SK-N-SH treated with all-trans-retinoic acid at 6 μM for 48 hours (cell line): ENCODE data around the gene DDX27.
A peak's percentile ranks its signal among the peaks of the same experiment; 100 is the strongest.
"Not testable (repeated sequence)": the region's sequence is repeated elsewhere in the genome, so short reads cannot be mapped to it uniquely, and the experiment has no call there.

Experiments used
- ATAC-seq: fragments of 200-7000 bp; cut with Tn5 transposase; 3 replicates; pipeline ENCODE4 v1.9.1; 2020; ENCODE audit warnings: mild to moderate bottlenecking, moderate library complexity
- ARNTL ChIP-seq: fragments of 450-650 bp; formaldehyde crosslinking; IDR thresholded peaks from 2 replicates; pipeline ENCODE4 v1.5.0; 2020; ENCODE audit warnings: low read depth, mild to moderate bottlenecking, moderate library complexity, borderline replicate concordance
- BACH2 ChIP-seq: fragments of 250-450 bp; sonication (Bioruptor Pico); IDR thresholded peaks from 2 replicates; pipeline ENCODE4 v1.9.0; 2021; ENCODE audit warnings: mild to moderate bottlenecking, borderline replicate concordance
- CSDC2 ChIP-seq: fragments of 250-450 bp; sonication (Bioruptor Pico); IDR thresholded peaks from 2 replicates; pipeline ENCODE4 v1.5.0; 2020; ENCODE audit warnings: mild to moderate bottlenecking, moderate library complexity
- GLIS3 ChIP-seq: fragments of 250-450 bp; sonication (Bioruptor Pico); IDR thresholded peaks from 2 replicates; pipeline ENCODE4 v1.5.0; 2020; ENCODE audit warnings: mild to moderate bottlenecking, moderate library complexity
- ISL1 ChIP-seq: fragments of 250-450 bp; sonication (Bioruptor Pico); IDR thresholded peaks from 2 replicates; pipeline ENCODE4 v2.1.2; 2022; ENCODE audit warnings: mild to moderate bottlenecking, moderate library complexity
- PATZ1 ChIP-seq: fragments of 250-450 bp; sonication (Bioruptor Pico); IDR thresholded peaks from 2 replicates; pipeline ENCODE4 v1.8.0; 2020; ENCODE audit warnings: mild to moderate bottlenecking, moderate library complexity, borderline replicate concordance
- PPARA ChIP-seq: fragments of 250-450 bp; sonication (Bioruptor Pico); IDR thresholded peaks from 2 replicates; pipeline ENCODE4 v1.5.0; 2020; ENCODE audit warnings: mild to moderate bottlenecking, borderline replicate concordance
- RARB ChIP-seq: fragments of 250-450 bp; sonication (Bioruptor Pico); IDR thresholded peaks from 2 replicates; pipeline ENCODE4 v1.8.0; 2021; ENCODE audit warnings: mild to moderate bottlenecking, moderate library complexity
- SNAI2 ChIP-seq: fragments of 250-450 bp; sonication (Bioruptor Pico); IDR thresholded peaks from 2 replicates; pipeline ENCODE4 v1.5.0; 2020; ENCODE audit warnings: mild to moderate bottlenecking, moderate library complexity
- TCF4 ChIP-seq: fragments of 250-450 bp; sonication (Bioruptor Pico); IDR thresholded peaks from 2 replicates; pipeline ENCODE4 v1.8.0; 2021; ENCODE audit warnings: mild to moderate bottlenecking, moderate library complexity, borderline replicate concordance
- TOX ChIP-seq: fragments of 250-450 bp; sonication (Bioruptor Pico); IDR thresholded peaks from 2 replicates; pipeline ENCODE4 v1.8.0; 2021; ENCODE audit warnings: mild to moderate bottlenecking, moderate library complexity, borderline replicate concordance
- ZC3H10 ChIP-seq: fragments of 250-450 bp; sonication (Bioruptor Pico); IDR thresholded peaks from 2 replicates; pipeline ENCODE4 v1.5.1; 2021; ENCODE audit warnings: mild to moderate bottlenecking, moderate library complexity
- ZFP3 ChIP-seq: fragments of 250-450 bp; sonication (Bioruptor Pico); IDR thresholded peaks from 2 replicates; pipeline ENCODE4 v1.5.0; 2020; ENCODE audit warnings: mild to moderate bottlenecking, moderate library complexity
- ZNF565 ChIP-seq: fragments of 450-650 bp; formaldehyde crosslinking; conservative IDR thresholded peaks from 2 replicates; pipeline ENCODE4 v1.5.0; 2020; ENCODE audit warnings: low read depth, mild to moderate bottlenecking, moderate library complexity
- ZNF70 ChIP-seq: fragments of 450-650 bp; formaldehyde crosslinking; IDR thresholded peaks from 2 replicates; pipeline ENCODE4 v1.5.0; 2020; ENCODE audit warnings: mild to moderate bottlenecking, moderate library complexity
- ZNF8 ChIP-seq: fragments of 450-650 bp; formaldehyde crosslinking; IDR thresholded peaks from 2 replicates; pipeline ENCODE4 v1.5.0; 2020; ENCODE audit warnings: mild to moderate bottlenecking, moderate library complexity
- TF ChIP-seq, protein P1 (sequence below): fragments of 250-450 bp; sonication (Bioruptor Pico); IDR thresholded peaks from 2 replicates; pipeline ENCODE4 v1.5.1; 2020; ENCODE audit warnings: low read depth, mild to moderate bottlenecking, moderate library complexity
- TF ChIP-seq, protein P2 (sequence below): fragments of 250-450 bp; sonication (Bioruptor Pico); IDR thresholded peaks from 2 replicates; pipeline ENCODE4 v1.5.0; 2020; ENCODE audit warnings: mild to moderate bottlenecking, moderate library complexity
- TF ChIP-seq, protein P3 (sequence below): fragments of 250-450 bp; sonication (Bioruptor Pico); IDR thresholded peaks from 2 replicates; pipeline ENCODE4 v1.5.1; 2021; ENCODE audit warnings: mild to moderate bottlenecking, moderate library complexity

The DDX27 gene

DNA sequence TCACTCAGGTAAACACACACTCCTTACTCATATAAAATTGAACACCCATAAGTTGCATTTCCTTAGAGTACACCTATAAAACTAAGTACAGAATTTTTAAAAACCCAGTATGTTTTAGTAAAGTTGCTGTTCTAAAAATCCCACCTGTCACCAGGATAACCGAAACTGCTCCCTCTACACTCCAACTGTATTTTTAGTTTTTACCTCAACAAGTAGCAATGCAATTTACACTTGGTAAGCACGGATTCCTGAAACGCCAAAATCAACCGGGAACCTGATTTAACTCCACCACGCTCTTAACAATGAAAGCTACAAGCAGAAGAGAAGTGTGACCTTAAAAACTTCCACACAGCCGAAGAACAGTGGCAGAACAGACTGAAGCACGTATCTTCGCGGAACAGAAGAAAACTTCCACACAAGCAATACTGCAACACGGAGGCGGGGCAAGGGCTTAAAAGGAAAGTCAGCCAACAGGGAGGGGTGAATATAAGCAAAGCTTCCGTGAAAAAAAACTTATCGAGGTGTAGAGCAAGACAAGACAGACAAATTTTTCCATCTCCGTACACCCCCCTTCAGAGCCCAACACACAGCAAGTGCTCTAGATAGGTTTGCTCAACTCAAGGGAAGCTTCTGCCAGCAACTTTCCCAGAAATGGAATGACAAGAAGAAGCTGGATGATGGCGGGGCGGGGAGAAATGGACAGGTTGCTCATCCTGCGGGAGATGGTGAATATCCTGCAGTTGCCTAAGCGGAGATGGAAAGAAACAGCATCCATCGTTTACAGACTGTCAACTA lies 32.5 kb upstream of the DDX27 start:
- TF ChIP-seq ZFP3 (CRISPR knock-in tag) (no peak), ZC3H10 (no peak), BACH2 (no peak)
- peak; percentile 56 for ATAC-seq

DNA sequence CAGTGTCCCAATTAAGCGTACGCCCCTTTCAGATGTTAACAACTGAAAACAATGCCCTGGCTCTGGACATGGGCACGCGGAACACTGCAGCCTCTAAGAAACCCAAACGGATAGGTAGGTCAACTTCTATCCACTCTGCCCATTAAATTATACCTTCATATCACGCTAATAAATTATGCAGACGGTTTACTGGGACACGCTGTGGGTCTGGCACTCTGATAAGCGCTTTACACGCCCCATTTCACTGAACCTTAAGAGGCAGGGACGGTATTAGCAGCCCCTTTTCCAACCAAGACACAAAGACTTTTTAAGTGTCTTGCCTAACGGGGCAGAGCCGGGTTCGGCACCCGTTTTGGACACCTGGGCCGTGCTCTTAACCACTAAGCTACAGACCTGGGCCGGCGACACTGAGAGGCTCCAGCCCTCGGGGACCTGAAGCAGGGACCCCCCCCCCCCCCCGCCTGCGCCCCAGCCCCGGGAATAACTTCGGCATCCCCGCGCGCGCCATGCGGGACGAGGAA lies 31.8 kb upstream of the DDX27 start:
- TF ChIP-seq GLIS3 (CRISPR knock-in tag) (no peak), ISL1 (no peak), TOX (CRISPR knock-in tag) (no peak), ZFP3 (CRISPR knock-in tag) (no peak), PPARA (no peak), TCF4 (no peak), BACH2 (no peak)
- TF ChIP-seq, protein P1, sequence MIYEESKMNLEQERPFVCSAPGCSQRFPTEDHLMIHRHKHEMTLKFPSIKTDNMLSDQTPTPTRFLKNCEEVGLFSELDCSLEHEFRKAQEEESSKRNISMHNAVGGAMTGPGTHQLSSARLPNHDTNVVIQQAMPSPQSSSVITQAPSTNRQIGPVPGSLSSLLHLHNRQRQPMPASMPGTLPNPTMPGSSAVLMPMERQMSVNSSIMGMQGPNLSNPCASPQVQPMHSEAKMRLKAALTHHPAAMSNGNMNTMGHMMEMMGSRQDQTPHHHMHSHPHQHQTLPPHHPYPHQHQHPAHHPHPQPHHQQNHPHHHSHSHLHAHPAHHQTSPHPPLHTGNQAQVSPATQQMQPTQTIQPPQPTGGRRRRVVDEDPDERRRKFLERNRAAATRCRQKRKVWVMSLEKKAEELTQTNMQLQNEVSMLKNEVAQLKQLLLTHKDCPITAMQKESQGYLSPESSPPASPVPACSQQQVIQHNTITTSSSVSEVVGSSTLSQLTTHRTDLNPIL (CRISPR knock-in tag), result no peak
- ATAC-seq, result peak; percentile 33

DNA sequence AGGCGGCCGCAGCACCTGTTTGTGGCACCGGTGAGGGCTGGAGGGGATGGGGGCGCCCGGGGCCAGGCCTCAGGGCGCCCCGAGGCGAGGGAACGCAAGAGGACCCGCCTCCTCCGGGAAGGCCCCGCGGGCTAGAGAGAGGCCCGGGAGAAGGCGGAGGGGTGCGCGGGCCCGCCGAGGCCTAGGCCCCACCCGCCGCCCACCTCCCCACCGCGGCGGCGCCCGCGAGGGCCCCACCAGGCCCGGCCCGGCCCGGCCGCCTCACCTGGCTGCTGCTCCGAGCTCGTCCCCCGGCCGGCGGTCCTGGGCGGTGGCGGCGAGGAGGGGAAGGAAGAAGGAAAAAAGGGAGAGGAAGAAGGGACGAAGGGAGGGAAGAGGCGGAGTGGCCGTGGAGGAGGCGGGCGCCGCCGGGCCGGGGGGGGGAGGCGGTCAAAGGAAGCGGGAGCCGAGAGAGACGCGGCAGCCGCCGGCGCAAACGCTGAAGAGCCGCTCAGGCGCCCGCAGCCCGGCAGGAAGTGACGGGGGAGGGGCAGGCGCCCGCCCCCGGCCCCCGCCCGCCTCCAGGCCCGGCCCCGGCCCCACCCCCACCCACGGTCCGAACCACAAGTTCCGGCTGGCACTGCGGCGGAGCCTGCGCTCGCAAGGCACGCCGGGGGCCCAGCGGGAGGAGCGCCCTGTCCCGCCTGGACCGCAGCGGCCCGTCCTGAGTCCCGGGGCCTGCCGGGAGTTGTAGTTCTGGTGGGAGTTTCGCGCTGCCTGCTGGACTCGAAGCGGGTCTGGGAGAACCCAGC lies 31.2 kb upstream of the DDX27 start, which contains the start of gene STAU1:
Gene STAU1, minus strand, starts transcription at position 484 of the 791 bp plus-strand sequence. CDS start 22,133 bp downstream, outside the sequence.
- TF ChIP-seq ZFP3 (CRISPR knock-in tag) (0 out of 2 replicates have a peak, but pooled peaks have one; percentile 41), ZNF8 (CRISPR knock-in tag) (no peak), GLIS3 (CRISPR knock-in tag) (no peak), SNAI2 (CRISPR knock-in tag) (no peak), ZNF70 (CRISPR knock-in tag) (no peak), ZC3H10 (no peak), ZNF565 (CRISPR knock-in tag) (no peak), CSDC2 (CRISPR knock-in tag) (no peak), TOX (CRISPR knock-in tag) (no peak), PPARA (no peak), PATZ1 (CRISPR knock-in tag) (no peak), ARNTL (no peak), RARB (no peak)
- TF ChIP-seq, protein P1 (CRISPR knock-in tag), result no peak
- TF ChIP-seq, protein P2, sequence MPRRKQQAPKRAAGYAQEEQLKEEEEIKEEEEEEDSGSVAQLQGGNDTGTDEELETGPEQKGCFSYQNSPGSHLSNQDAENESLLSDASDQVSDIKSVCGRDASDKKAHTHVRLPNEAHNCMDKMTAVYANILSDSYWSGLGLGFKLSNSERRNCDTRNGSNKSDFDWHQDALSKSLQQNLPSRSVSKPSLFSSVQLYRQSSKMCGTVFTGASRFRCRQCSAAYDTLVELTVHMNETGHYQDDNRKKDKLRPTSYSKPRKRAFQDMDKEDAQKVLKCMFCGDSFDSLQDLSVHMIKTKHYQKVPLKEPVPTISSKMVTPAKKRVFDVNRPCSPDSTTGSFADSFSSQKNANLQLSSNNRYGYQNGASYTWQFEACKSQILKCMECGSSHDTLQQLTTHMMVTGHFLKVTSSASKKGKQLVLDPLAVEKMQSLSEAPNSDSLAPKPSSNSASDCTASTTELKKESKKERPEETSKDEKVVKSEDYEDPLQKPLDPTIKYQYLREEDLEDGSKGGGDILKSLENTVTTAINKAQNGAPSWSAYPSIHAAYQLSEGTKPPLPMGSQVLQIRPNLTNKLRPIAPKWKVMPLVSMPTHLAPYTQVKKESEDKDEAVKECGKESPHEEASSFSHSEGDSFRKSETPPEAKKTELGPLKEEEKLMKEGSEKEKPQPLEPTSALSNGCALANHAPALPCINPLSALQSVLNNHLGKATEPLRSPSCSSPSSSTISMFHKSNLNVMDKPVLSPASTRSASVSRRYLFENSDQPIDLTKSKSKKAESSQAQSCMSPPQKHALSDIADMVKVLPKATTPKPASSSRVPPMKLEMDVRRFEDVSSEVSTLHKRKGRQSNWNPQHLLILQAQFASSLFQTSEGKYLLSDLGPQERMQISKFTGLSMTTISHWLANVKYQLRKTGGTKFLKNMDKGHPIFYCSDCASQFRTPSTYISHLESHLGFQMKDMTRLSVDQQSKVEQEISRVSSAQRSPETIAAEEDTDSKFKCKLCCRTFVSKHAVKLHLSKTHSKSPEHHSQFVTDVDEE (CRISPR knock-in tag), result peak; percentile 77; the same call in 1 of the 2 replicates
- TF ChIP-seq, protein P3, sequence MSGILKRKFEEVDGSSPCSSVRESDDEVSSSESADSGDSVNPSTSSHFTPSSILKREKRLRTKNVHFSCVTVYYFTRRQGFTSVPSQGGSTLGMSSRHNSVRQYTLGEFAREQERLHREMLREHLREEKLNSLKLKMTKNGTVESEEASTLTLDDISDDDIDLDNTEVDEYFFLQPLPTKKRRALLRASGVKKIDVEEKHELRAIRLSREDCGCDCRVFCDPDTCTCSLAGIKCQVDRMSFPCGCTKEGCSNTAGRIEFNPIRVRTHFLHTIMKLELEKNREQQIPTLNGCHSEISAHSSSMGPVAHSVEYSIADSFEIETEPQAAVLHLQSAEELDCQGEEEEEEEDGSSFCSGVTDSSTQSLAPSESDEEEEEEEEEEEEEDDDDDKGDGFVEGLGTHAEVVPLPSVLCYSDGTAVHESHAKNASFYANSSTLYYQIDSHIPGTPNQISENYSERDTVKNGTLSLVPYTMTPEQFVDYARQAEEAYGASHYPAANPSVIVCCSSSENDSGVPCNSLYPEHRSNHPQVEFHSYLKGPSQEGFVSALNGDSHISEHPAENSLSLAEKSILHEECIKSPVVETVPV (CRISPR knock-in tag), result no peak
- ATAC-seq, result peak; percentile 98

- ATAC-seq, result not testable (repeated sequence)
Observed at GRCh38 chr20:49192944-49193518, 26.2 kb upstream of the DDX27 start.
